GM10248 (cell line): ENCODE measurements around the gene ROR2.

Experiments used
- CTCF ChIA-PET: fragments of 300-600 bp; sonication (Branson Sonifier 250); formaldehyde crosslinking; extraction: SDS; loops from one replicate; lab custom pipeline; 2021; ENCODE audit warnings: antibody characterized with exemption; lab: Yijun Ruan, JAX
- POLR2A ChIA-PET: fragments of 350-650 bp; sonication (Branson Sonifier 250); formaldehyde crosslinking; extraction: SDS; loops from one replicate; lab custom pipeline; 2020; ENCODE audit warnings: antibody characterized with exemption; lab: Yijun Ruan, JAX
- DNase-seq: peaks from one replicate; pipeline ENCODE4 v3.0.0; 2012; ENCODE audit errors: extremely low spot score
- CTCF ChIP-seq: IDR thresholded peaks from 2 replicates; pipeline ENCODE4 v1.5.1; 2012; ENCODE audit warnings: mild to moderate bottlenecking, low read depth; ENCODE audit errors: extremely low read depth, missing control alignments, control extremely low read depth

Gene ROR2

DNA sequence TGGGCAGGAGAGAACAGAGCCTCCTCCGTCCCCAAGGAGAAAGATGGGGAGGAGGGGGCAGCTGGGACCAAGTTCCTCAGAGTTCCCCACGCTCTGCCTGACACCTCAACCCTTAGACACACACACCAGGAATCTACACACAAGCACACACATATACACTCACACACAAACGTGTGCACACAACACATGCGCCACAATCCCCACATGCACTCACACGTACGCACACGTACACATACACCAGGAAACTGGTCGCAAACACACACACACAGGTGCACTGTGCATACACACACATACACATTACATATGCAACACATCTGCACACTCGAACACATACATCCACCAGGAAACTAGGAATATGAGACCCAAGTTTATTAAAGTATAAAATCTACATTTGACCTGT lies 50.4 kb downstream of the ROR2 start:
- no peak for TF ChIP-seq CTCF
- no peak for DNase-seq
- ChIA-PET POLR2A (no interaction called here), CTCF (no interaction called here)

DNA sequence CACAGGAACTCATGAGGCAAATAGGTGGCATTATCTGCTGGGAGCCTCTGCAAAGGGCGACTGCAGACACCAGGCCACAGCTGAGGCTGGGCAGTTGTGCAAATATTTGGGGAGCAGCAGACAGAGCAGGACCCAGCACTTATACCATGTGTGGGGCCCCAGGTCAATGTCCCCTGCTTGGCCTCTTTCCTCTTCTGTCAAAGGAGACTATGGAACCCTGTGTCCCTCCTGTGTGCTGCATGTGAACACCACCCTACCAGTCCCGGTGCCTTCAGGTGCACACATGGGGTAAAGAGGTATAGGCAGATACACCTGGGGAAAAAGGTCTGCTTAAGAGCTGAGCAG lies 50.8 kb downstream of the ROR2 start:
- no peak for TF ChIP-seq CTCF
- POLR2A ChIA-PET = no interaction called here
- DNase-seq = no peak
- CTCF ChIA-PET = no interaction called here

GRCh38 chr9:91898451-91899218 lies 51.4 kb downstream of the ROR2 start:
- POLR2A ChIA-PET = no interaction called here
- CTCF ChIA-PET = no interaction called here
- DNase-seq = no peak
- TF ChIP-seq CTCF = no peak

DNA sequence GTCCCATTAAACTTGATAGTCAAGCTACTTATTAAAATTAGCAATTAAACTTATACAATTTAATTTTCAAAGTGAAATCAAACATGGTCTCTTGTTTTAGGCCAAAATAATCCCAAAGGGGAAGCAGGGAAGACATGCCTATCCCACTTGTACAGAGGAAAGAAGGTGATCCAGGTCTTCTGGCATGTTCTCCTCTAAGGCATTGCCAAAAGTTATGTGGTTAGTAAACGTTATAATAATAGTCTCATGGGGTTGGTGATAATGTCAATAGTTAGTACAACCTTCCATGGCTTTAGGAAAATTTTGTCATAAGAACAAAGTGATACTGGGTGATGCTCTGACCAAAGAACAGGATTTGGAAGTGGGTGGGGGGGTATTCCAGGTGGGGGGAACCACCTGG lies 52.8 kb downstream of the ROR2 start:
- no peak for TF ChIP-seq CTCF
- ChIA-PET CTCF (interaction anchor here (0.9 to 1.3 kb wide), 3 partner anchors 9 to 54 kb away, joined by 3 to 4 read pairs (median 3); no protein-coding TSS in a partner anchor), POLR2A (no interaction called here)
- no peak for DNase-seq

- no peak for TF ChIP-seq CTCF
- ChIA-PET CTCF (interaction anchor here (0.9 to 1.3 kb wide), 3 partner anchors 9 to 54 kb away, joined by 3 to 4 read pairs (median 3); no protein-coding TSS in a partner anchor), POLR2A (no interaction called here)
- no peak for DNase-seq
These were observed 53.4 kb downstream of the ROR2 start for GRCh38 chr9:91896513-91897121.

GRCh38 chr9:91896097-91896496 lies 53.9 kb downstream of the ROR2 start:
- CTCF ChIA-PET = interaction anchor here (0.9 to 1.3 kb wide), 2 partner anchors 10 to 55 kb away, joined by 3 to 4 read pairs; no protein-coding TSS in a partner anchor
- POLR2A ChIA-PET = no interaction called here
- no peak for TF ChIP-seq CTCF
- DNase-seq = no peak
